Mesendoderm (in vitro differentiated cells): Measurements from ENCODE around the gene NAA30.

ENCODE experiments used
- DNase-seq: peaks from one replicate; pipeline ENCODE4 v3.0.0; 2013
- H2AK5ac ChIP-seq: 2 replicates; pipeline ENCODE4 v1.6.1; 2013; ENCODE audit warnings: low read length, inconsistent platforms
- H2BK120ac ChIP-seq: 2 replicates; pipeline ENCODE4 v1.6.1; 2013; ENCODE audit warnings: low read depth, mild to moderate bottlenecking, low read length, moderate library complexity, mixed read lengths
- H2BK15ac ChIP-seq: replicated peaks from 2 replicates; pipeline ENCODE4 v1.6.1; 2013; ENCODE audit warnings: low read depth, mild to moderate bottlenecking, moderate library complexity
- H2BK5ac ChIP-seq: 2 replicates; pipeline ENCODE4 v1.6.1; 2013; ENCODE audit warnings: low read length, inconsistent platforms
- H3K18ac ChIP-seq: 2 replicates; pipeline ENCODE4 v1.6.1; 2013; ENCODE audit warnings: mild to moderate bottlenecking, low read length, mixed read lengths
- H3K23ac ChIP-seq: one replicate; pipeline ENCODE4 v1.6.1; 2013; ENCODE audit warnings: low read length
- H3K27ac ChIP-seq: 2 replicates; pipeline ENCODE4 v1.5.1; 2013; ENCODE audit warnings: low read depth, mild to moderate bottlenecking, inconsistent platforms, low read length, moderate library complexity
- H3K27me3 ChIP-seq: 2 replicates; pipeline ENCODE4 v1.6.1; 2013; ENCODE audit warnings: low read length, control low read depth, mild to moderate bottlenecking, inconsistent platforms; ENCODE audit not compliant: insufficient read depth, poor library complexity
- H3K36me3 ChIP-seq: 2 replicates; pipeline ENCODE4 v1.6.1; 2013; ENCODE audit warnings: low read length, inconsistent platforms; ENCODE audit not compliant: control insufficient read depth, insufficient read depth
- H3K4ac ChIP-seq: one replicate; pipeline ENCODE4 v1.6.1; 2013; ENCODE audit warnings: low read depth, mild to moderate bottlenecking, low read length, moderate library complexity
- H3K4me1 ChIP-seq: 2 replicates; pipeline ENCODE4 v1.6.1; 2013; ENCODE audit warnings: low read depth, low read length, inconsistent platforms; ENCODE audit not compliant: control insufficient read depth
- H3K4me2 ChIP-seq: 2 replicates; pipeline ENCODE4 v1.6.1; 2013; ENCODE audit warnings: low read length
- H3K4me3 ChIP-seq: 2 replicates; pipeline ENCODE4 v1.5.1; 2013; ENCODE audit warnings: mild to moderate bottlenecking, low read length
- H3K56ac ChIP-seq: one replicate; pipeline ENCODE4 v1.6.1; 2013; ENCODE audit warnings: low read length
- H3K79me1 ChIP-seq: 2 replicates; pipeline ENCODE4 v1.6.1; 2013; ENCODE audit warnings: low read length, inconsistent platforms
- H3K79me2 ChIP-seq: 2 replicates; pipeline ENCODE4 v1.6.1; 2013; ENCODE audit warnings: mild to moderate bottlenecking, low read length; ENCODE audit not compliant: control insufficient read depth, insufficient read depth
- H3K9ac ChIP-seq: 2 replicates; pipeline ENCODE4 v1.6.1; 2013; ENCODE audit warnings: low read length, inconsistent platforms
- H4K5ac ChIP-seq: one replicate; pipeline ENCODE4 v1.6.1; 2013; ENCODE audit warnings: low read length
- H4K8ac ChIP-seq: one replicate; pipeline ENCODE4 v1.6.1; 2013; ENCODE audit warnings: low read depth, mild to moderate bottlenecking, control low read depth, low read length, moderate library complexity
- WGBS: extraction: QIAGEN DNeasy Blood & Tissue Kit; methylation state at CpG from one replicate; pipeline ENCODE4 v1.1.7; 2013; ENCODE audit warnings: low lambda C conversion rate, missing lambda C conversion rate; ENCODE audit not compliant: insufficient coverage; ENCODE audit errors: extremely low coverage; 5-methylcytosine and 5-hydroxymethylcytosine counted together

Gene NAA30

DNA sequence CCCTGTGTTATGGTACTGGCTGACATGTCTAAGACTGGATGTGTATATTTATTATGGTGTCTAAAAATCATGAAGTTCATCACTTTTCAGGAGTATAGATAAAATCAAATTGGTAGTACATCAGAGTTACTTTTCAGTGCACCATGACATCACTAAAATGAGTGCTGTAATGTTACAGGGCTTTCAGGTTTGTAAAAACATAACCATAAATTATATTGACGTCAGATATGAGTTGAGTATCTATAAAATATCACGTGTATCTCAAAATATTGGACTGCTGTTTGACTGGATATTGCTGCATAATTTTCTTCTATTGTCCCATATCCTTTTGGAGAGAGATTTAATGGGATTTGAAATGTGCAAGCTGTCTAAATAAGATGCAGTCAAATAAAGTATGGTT, 22.0 kb downstream of the NAA30 start:
- Histone ChIP-seq H2BK120ac (no peak overlapping the region), H2AK5ac (no peak overlapping the region), H3K4me1 (no peaks in the 10 kb centered on the region), H2BK5ac (no peak overlapping the region), H4K8ac (no peak overlapping the region), H3K18ac (no peak overlapping the region), H3K4me2 (no peak overlapping the region), H3K79me1 (no peaks in the 10 kb centered on the region), H3K56ac (no peak overlapping the region), H3K9ac (no peak overlapping the region), H3K36me3 (peaks cover 2% of the 10 kb centered on the region), H3K4ac (no peak overlapping the region), H3K23ac (no peak overlapping the region), H3K27me3 (no peaks in the 10 kb centered on the region), H2BK15ac (no peak overlapping the region), H3K79me2 (no peaks in the 10 kb centered on the region), H3K27ac (no peak overlapping the region), H3K4me3 (no peak overlapping the region), H4K5ac (no peak overlapping the region)
- DNase-seq: no peak
- no CpG with 5 or more reads among the region's 2 CpGs for WGBS

DNA sequence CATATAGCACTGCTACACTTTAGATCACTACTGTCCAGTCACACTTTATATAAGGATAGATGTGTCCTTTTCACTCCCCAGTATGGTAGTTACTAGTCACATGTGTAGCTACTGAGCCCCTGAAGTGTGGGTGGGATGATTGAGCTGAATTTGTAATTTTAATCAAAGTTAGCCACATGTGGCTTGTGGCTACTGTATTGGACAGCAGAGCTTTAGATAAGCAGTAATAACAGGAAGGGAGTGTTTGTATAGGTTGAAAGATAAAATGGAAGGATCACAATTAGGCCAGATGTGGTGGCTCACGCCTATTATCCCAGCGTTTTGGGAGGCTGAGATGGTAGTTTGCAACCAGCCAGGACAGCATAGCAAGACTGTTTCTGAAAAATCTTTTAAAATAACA, 23.5 kb downstream of the NAA30 start:
- Histone ChIP-seq H2BK5ac (no peak overlapping the region), H2AK5ac (no peak overlapping the region), H4K5ac (no peak overlapping the region), H3K4me1 (no peaks in the 10 kb centered on the region), H3K36me3 (peaks cover 2% of the 10 kb centered on the region), H3K79me2 (no peaks in the 10 kb centered on the region), H3K9ac (no peak overlapping the region), H3K18ac (no peak overlapping the region), H3K79me1 (no peaks in the 10 kb centered on the region), H3K27me3 (no peaks in the 10 kb centered on the region), H4K8ac (no peak overlapping the region), H3K27ac (no peak overlapping the region), H2BK15ac (no peak overlapping the region), H3K4me2 (no peak overlapping the region), H3K56ac (no peak overlapping the region), H3K23ac (no peak overlapping the region), H3K4ac (no peak overlapping the region), H2BK120ac (no peak overlapping the region), H3K4me3 (no peak overlapping the region)
- no peak for DNase-seq
- no CpG with 5 or more reads among the region's 2 CpGs for WGBS

DNA sequence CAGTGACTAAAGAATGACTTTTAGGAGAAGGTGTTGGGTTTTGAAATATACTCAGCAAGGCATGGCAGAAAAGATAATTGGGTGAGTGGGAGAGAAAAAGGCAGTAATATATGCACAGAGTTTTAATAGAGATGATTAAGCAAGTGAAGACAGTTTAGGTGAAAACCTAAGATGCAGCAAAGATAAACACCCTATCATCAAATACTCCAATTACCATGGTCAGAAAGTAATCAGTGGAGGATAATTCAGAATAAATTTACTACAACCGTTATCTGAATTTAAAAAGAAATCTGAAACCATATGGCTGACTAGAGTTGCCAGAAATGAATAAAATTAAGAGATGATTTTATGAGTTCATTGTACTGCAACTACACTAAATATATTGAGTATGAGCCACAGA, 26.8 kb downstream of the NAA30 start:
- Histone ChIP-seq H3K4me1 (no peaks in the 10 kb centered on the region), H3K56ac (no peak overlapping the region), H3K36me3 (no peaks in the 10 kb centered on the region), H2AK5ac (no peak overlapping the region), H3K27me3 (no peaks in the 10 kb centered on the region), H4K5ac (no peak overlapping the region), H3K23ac (no peak overlapping the region), H3K4ac (no peak overlapping the region), H3K4me2 (no peak overlapping the region), H3K9ac (no peak overlapping the region), H3K4me3 (no peak overlapping the region), H3K18ac (no peak overlapping the region), H2BK5ac (no peak overlapping the region), H2BK120ac (no peak overlapping the region), H3K79me1 (no peaks in the 10 kb centered on the region), H2BK15ac (no peak overlapping the region), H3K79me2 (no peaks in the 10 kb centered on the region), H4K8ac (no peak overlapping the region), H3K27ac (no peak overlapping the region)
- DNase-seq: no peak
- WGBS: no CpG with 5 or more reads among the region's 1 CpG

DNA sequence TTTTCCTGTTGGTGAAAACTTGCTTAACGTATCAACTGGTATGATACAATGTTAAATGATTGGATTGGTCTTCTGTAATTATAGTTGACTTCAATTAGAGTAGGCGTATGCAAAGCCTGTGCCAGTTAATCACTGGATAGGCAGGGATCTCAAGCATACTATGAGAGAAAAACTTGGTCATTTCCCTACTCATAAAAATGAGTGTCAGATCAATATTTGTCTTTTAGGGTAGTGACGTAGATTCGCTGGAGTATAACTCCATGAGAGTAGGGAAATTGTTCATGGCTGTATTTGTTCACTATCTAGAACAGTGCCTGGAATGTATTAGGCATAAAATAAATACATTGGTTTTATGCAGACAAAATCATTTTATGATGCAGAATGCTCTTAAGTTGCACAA, 28.6 kb downstream of the NAA30 start:
- Histone ChIP-seq H3K56ac (no peak overlapping the region), H4K5ac (no peak overlapping the region), H2BK120ac (no peak overlapping the region), H4K8ac (no peak overlapping the region), H3K79me2 (no peaks in the 10 kb centered on the region), H3K18ac (no peak overlapping the region), H3K4me3 (no peak overlapping the region), H2AK5ac (no peak overlapping the region), H3K4me2 (no peak overlapping the region), H3K27ac (no peak overlapping the region), H3K4ac (no peak overlapping the region), H3K36me3 (no peaks in the 10 kb centered on the region), H3K79me1 (no peaks in the 10 kb centered on the region), H2BK15ac (no peak overlapping the region), H3K27me3 (no peaks in the 10 kb centered on the region), H3K23ac (no peak overlapping the region), H3K9ac (no peak overlapping the region), H3K4me1 (no peaks in the 10 kb centered on the region), H2BK5ac (no peak overlapping the region)
- no CpG with 5 or more reads among the region's 4 CpGs for WGBS
- DNase-seq: no peak

DNA sequence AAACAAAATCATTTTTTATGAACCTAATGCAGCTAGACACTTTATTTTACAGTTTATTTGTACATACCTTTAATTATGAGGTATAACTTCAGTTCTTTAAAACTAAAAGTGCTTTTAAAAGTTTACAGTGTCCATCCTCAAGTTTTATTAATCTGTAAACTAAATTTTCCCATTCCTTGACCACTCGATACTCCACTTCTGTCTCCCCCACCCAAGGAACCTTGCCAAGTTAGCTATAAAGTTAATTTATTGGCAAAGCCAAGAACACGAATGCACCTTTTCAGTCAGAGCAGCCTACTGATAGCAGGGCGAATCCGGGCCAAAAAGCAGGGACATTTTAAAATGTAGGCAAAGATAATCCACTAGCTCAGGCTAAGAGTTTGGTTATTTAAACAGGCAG, 29.6 kb downstream of the NAA30 start:
- H2BK5ac ChIP-seq: no peak overlapping the region
- H3K4me3 ChIP-seq: no peak overlapping the region
- no peak overlapping the region for H4K5ac ChIP-seq
- H3K4me1 ChIP-seq: no peaks in the 10 kb centered on the region
- no peak overlapping the region for H3K27ac ChIP-seq
- H3K9ac ChIP-seq: no peak overlapping the region
- no peak overlapping the region for H3K56ac ChIP-seq
- H3K18ac ChIP-seq: no peak overlapping the region
- no CpG with 5 or more reads among the region's 4 CpGs for WGBS
- H3K27me3 ChIP-seq: no peaks in the 10 kb centered on the region
- no peak overlapping the region for H2AK5ac ChIP-seq
- no peaks in the 10 kb centered on the region for H3K79me2 ChIP-seq
- H3K4ac ChIP-seq: no peak overlapping the region
- H3K23ac ChIP-seq: no peak overlapping the region
- no peaks in the 10 kb centered on the region for H3K79me1 ChIP-seq
- DNase-seq: no peak
- H4K8ac ChIP-seq: no peak overlapping the region
- H3K4me2 ChIP-seq: no peak overlapping the region
- no peaks in the 10 kb centered on the region for H3K36me3 ChIP-seq
- H2BK120ac ChIP-seq: no peak overlapping the region
- H2BK15ac ChIP-seq: no peak overlapping the region

DNA sequence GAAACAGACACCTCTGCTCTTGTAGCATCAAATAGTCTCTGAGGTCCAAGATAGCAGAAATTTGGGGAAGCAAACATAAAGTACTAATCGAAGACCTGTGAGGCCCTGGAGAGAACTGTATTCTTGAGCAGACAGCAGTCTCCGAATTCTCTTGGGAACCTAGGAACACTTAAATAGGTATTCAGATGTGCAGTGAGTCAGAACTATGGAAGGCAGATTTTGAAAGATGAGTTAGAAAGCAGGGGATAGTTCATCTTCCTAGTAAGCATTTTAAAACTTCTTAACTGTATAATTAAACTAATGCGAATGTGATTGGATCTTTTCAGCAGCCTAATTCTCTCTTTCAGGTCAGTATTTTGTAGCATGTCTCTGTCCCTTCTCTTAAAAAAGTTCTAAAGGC, 30.6 kb downstream of the NAA30 start:
- no peak overlapping the region for H2BK15ac ChIP-seq
- H3K9ac ChIP-seq: no peak overlapping the region
- no peaks in the 10 kb centered on the region for H3K36me3 ChIP-seq

More for the DNA sequence above, 30.6 kb downstream of the NAA30 start:
- H3K4ac ChIP-seq: no peak overlapping the region
- H2BK120ac ChIP-seq: no peak overlapping the region
- DNase-seq: no peak
- no peak overlapping the region for H3K4me3 ChIP-seq
- H3K4me2 ChIP-seq: no peak overlapping the region
- H2BK5ac ChIP-seq: no peak overlapping the region
- H3K56ac ChIP-seq: no peak overlapping the region
- no peaks in the 10 kb centered on the region for H3K79me1 ChIP-seq
- no peak overlapping the region for H4K5ac ChIP-seq
- no peaks in the 10 kb centered on the region for H3K27me3 ChIP-seq
- WGBS: no CpG with 5 or more reads among the region's 3 CpGs
- no peak overlapping the region for H3K27ac ChIP-seq
- no peak overlapping the region for H2AK5ac ChIP-seq
- H3K23ac ChIP-seq: no peak overlapping the region
- no peaks in the 10 kb centered on the region for H3K79me2 ChIP-seq
- H3K4me1 ChIP-seq: no peaks in the 10 kb centered on the region
- no peak overlapping the region for H3K18ac ChIP-seq
- H4K8ac ChIP-seq: no peak overlapping the region
